GM21367 (cell line): Measurements from ENCODE around the gene HIPK1.

Experiments used
- ATAC-seq: cut with Tn5 transposase; IDR thresholded peaks from one replicate; pipeline ENCODE4 v1.9.1; 2021; ENCODE audit not compliant: unreplicated experiment

HIPK1 gene

DNA sequence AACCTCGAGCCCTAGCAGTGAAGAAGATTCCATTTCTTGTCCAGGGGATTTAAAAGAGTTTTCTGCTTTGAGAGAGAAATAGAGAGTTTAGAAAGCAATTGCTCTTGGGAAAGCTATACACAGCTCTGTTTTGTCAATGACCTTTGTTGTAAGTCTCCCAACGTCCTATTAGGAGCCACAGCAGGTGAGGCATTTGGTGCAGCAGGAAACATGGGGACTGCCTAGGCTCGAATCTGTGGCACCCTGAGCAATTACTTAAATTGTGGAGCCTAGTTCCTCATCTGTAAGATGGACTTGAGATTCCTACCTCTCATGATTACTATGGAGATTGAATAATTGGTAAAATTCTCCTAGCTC lies 15.8 kb upstream of the HIPK1 start:
- ATAC-seq = no peak

DNA sequence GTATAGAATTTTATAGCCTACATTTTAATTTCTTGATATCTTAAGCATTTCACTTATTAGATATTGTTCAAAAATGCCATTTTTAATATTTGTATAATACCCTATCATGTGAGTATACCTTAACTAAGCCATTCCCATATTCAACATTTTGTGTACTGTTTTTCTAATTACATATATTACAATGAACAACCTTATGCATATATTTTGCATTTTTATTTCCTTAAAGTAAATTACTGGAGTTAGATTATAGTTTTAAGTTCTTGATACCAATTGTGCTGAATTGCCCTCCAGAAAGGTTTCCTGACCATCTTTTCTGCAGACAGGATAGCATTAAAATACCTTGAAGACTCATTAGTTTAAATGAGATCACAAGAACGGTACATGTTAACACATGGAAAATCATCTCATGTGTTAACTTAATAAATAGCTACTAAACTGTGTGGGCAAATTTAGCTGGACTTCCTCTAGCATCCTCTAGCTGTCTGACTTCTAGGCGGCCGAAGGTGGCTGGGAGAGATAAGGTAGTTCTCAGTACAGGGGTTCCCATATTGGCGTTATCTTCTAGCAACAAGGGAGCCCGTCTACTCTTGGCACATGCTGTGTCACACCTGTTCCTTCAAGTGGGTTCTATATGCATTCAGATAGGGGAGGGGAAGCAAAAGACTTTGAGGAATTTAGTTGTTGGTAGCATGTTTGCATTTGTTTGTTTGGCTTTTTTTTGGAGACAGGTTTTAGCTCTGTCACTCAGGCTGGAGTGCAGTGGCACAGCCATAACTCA lies 15.0 kb upstream of the HIPK1 start:
- no peak for ATAC-seq

DNA sequence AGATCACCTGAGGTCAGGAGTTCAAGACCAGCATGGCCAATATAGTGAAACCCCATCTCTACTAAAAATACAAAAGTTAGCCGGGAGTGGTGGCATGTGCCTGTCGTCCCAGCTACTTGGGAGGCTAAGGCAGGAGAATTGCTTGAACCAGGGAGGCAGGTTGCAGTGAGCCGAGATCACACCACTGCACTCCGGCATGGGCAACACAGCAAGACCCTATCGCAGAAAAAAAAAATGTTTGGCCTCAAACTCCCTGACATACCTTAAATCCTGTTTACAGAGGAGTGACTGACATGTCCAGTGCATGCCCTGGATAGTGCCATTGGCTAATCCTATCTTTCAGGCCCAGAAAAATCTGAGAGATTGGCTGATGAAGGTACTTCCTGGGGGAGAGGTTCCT lies 12.2 kb upstream of the HIPK1 start:
- ATAC-seq = no peak

DNA sequence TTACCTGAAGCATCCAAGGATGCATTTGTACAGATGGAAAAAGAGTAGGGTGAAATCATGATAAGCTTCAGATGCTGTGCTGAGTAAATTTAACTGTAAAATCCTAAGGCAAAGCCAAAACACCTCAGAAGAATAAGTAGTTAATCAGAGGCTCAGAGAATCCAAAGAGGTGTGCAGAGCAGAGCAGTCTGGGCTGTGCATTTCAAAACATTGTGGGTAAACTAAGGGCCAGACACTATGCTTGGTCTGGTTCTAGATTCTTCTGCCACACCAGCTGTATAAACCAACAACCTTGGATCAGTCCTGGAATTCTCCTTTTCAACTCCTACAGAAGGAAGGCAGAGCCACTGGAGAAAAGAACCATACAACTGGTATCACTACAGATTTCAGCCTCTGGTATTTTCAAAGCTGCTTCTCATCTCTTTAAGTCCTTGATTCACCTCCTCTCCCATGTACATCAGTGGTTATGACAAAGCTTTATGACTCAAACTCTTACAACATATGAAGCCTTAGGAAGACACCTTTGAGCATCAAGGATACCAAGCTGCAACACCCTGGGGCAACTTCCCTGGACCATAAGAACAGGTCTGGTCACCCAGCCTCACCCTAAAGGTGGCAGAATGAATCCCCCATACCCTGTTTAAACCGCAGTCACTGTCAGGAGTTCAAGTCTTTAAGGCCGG lies 11.6 kb upstream of the HIPK1 start:
- ATAC-seq = no peak

DNA sequence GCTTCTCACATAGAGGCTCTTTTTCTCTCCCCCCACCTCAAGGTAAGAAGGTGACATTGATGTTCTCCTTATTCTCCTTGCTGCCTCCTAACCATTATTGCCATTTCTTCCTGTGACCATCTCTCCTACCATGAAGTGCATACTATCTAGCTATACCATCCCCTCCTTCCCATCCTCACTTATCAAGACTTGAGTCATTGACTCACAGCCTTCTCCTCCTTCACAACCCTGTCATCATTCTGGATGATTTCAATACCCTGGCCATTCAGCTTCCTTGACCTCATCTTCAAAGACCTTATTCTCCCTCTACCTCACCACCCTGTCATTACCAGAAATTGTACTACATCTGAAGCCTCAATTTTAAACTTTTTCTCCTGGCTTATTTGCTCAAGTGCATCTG lies 10.9 kb upstream of the HIPK1 start:
- ATAC-seq = no peak

DNA sequence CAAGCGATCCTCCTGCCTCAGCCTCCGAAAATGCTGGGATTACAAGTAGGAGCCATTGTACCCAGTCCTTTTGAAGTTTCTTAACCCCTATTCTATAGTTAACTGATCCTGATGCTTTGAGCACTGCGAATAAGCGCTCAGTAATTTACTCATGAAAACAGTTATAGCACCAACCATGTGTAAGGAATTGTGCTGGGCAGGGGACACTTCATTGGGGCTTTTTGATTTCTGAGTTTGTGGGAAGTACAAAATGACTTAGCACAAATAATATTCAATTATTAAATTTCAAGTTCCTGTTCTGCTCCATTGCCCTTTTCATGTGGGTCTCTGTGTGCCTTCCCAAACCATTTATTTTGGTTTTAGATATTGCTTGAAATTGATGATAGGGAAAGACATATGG lies 6.2 kb upstream of the HIPK1 start:
- ATAC-seq = no peak

DNA sequence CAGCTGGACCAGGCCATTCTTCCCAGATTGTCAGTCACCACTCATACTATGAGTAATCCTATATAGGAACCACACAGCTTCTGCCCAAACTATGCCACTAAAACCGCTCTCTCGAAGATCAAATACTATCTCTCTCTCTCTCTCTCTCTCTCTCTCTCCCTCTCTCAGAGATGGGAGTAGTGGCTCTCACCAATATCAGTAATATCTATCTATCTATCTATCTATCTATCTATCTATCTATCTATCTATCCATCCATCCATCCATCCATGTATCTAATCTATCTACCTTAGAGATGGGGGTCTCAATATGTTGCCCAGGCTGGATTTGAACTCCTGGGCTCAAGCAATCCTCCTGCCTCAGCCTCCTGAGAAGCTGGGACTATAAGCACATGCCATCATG lies 4.7 kb upstream of the HIPK1 start:
- no peak for ATAC-seq

DNA sequence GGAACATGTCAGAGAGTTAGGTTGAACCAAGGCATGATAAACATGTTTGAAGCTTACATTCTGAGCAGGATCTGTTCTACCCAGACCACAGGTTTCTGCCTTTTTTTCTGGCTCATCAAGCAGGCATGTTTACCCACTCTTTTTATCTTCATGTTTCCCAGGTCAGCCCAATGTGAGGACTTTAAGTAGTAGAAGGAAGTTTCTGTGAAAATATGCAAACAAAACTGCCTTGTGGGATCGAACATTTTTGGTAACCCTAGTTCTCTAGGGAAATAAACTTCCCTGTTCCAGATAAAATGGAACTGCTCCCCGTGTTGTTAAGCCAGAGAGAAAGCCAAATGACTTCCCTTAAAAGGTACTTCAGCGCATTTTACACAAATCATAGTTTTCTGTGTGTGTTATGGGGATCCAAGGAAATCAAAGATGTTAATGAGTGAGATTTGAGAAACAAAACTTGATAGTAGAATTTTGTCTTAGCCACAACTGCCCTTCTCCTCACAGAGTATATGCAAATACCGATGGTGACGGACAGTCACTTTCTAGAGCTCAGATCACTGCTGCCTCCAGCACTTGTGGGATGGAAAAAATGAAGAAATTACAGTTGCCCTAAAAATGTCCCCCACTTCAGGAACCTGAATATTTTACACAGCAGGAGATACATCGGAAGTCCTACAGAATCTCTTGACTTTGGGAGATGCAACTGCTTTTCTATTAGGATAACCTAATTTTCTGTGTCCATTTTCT lies 765 bp upstream of the HIPK1 start:
- ATAC-seq = peak; percentile 33

DNA sequence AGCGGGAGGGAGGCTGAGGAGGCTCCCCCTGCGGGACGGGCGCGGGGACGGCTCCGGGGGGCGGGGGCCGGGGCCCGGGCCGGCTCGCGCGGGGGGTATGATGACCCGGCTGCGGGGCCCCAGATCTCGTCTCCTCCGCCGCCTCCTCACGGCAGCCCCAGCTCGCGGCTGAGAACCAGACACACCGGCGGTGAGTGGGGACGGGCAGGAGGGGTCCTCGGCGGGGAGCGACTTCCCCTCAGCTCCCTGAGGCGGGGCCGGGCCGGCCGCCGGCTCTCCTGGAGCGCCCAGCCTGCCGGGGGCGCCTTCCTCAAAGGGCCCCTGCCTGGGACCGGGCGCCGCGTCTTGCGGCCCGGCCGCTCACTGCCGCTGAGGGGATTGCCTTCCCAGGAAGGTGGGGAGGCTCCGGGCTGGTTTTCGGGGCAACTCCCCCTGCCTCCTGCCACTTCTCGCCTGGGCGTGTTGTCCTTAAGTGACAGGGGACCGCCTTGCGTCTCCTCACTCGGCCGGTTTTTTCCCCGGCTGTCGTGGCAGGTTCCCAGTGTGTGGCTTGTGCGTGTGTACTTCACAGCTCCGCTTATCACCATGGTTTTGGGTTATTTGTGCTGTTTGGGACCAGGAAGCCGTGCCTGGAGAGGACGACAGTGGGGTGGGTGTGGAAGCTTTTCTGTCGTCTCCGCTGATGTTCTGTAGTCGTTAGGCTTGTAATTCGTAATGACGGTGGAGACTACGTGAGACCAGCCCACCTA lies 800 bp downstream of the HIPK1 start:
- peak; percentile 23 for ATAC-seq

DNA sequence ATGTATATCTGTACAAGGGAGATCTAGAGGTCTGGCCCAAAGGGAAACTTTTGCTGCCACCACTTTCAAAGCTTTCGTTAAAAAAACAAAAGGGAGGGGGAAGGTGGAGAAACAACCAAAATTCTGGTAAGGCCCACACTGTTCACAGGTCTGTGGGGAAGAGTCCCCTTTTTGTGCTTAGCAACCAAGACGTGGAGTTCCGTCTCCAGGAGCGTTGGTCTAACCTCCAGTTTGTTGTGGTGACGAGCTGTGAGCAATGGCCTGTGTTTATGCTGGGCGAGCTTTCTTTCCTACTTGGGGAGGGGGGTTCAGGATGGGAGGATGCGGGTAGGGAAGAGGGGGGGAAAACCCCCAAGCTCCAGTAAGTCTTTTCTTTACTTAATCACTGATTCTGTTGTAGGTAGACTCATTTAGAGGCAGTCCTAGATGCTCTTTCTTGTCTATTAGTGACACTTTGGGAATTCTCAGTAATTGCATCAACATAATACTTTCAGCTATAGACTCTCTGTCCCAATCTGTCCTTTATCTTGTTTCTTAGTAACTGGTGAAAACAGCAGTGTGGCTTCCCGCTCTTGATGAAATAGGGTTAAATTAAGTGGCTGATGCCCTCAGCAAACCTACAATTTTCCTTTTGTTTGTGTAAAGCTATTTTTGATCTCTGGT lies 1.5 kb downstream of the HIPK1 start:
- ATAC-seq = peak; percentile 31

DNA sequence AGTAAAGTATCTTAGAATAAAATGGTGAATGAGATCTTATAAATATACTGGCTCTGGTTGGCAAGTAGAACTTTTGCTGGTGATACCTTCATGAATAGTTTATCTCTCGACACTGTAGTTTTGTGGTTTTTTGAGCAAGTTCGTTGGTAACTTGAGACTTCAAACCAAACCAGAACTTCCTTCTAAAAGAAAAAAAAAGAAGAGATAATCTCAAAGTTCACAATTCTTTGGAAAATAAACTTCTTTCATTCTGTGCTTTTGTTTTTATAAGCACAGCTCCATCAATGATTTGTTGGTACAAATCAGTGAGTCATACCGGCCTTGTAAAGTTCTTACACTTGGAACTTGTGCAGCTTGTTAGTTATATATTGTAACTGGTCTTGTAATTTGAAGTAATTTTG lies 2.3 kb downstream of the HIPK1 start:
- ATAC-seq = no peak

DNA sequence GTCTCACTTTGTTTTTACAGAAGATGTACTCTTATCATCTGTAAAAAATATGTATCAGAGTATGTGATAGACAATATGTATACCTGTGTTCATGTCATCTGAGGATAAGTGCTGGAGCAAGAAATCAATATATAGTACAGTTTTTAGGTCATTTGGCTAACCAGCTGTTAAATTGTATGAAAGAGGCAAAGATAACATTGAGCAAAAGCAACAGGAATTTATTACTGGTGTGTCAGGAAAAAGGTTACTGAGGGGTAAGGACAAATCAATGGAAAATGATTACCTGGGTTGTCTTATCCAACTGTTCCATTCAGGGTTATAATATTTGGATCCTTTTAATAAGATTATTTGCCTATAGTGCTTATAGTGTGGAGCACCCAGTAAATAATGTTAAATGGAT lies 4.9 kb downstream of the HIPK1 start:
- ATAC-seq = no peak

DNA sequence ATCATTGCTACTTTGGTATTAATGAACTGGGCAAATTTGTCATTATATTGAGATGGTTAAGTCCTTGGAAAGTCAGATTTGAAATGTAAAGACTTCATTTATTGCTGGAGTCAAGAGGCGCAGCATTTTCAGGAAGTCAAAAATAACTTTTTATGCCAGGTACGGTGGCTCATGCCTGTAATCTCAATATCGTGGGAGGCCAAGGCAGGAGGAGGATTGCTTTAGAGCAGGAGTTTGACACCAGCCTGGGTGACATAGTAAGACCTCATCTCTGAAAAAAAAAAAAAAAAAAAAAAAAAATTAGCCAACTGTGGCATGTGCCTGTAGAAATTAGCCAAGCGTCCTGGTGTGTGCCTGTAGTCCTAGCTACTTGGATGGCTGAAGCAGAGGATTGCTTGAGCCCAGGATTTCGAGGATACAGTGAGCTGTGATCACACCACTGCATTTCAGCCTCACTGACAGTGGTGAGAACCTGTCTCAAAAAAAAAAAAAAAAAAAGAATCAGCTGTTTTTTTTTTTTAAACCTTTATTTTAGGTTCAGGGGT lies 5.5 kb downstream of the HIPK1 start:
- no peak for ATAC-seq

DNA sequence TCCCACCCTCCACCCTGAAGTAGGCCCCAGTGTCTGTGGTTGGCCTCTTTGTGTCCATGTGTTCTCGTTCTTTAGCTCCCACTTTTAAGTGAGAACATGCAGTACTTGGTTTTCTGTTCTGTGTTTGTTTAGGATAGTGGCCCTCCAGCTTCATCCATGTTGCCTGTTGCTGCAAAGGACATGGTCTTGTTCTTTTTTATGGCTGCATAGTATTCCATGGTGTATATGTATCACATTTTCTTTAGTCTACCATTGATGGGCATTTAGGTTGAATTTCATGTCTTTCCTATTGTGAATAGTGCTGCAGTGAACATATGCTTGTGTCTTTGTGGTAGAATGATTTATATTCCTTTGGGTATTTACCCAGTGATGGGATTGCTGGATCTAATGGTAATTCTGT lies 6.1 kb downstream of the HIPK1 start:
- no peak for ATAC-seq

DNA sequence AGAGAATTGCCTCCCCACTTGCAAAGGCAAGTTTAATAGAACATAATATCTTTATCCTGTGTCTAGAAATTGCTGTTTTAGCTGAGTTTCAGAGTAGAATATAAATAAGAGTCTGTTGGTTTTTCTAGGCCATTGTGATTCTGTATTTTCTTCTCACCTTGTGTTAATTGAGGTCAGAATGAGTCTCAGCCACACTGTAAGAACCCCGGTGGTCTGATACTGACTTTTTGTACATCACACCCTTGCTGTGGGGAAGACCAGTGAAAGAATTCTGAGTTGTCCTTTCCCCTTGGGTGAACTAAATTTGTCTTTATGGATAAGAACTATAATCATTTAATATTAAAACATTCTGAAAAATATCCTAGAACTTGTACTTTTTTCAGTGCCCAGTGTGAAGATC lies 6.8 kb downstream of the HIPK1 start:
- ATAC-seq = no peak

DNA sequence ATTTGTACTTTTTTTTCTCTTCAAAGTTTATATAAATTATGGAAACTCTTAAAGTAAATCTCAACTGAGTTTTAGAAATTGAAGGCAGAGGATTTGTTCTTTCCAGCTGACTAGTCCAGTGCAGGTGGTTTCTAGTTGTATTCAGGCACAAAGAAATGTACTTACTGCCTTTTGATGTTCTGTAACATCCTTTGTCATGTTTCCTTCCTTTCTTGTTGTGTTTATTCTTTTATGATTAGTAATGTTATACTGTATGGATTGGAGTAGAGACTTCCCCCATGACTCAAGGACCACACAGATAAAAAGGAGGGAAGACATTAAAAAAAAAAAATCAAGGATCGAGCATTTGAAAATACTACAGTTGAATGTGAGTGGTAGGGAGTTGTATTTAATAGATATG lies 8.0 kb downstream of the HIPK1 start:
- no peak for ATAC-seq

DNA sequence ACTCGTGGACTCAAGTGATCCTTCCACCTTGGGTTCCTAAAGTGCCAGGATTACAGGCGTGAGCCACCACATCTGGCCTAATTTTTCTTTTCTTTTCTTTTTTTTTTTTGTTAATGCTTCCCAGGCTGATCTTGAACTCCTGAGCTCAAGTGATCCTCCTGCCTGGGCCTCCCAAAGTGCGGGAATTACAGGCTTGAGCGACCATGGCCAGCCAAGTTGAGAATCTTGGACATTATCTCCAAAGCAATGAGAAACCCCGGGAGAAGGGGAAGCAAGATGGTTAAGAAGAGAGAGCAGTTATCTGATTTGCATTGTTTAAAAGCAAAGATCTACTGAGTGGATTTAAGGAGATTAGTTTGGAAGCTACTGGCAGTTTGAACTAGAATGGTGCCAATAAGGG lies 9.1 kb downstream of the HIPK1 start:
- no peak for ATAC-seq

DNA sequence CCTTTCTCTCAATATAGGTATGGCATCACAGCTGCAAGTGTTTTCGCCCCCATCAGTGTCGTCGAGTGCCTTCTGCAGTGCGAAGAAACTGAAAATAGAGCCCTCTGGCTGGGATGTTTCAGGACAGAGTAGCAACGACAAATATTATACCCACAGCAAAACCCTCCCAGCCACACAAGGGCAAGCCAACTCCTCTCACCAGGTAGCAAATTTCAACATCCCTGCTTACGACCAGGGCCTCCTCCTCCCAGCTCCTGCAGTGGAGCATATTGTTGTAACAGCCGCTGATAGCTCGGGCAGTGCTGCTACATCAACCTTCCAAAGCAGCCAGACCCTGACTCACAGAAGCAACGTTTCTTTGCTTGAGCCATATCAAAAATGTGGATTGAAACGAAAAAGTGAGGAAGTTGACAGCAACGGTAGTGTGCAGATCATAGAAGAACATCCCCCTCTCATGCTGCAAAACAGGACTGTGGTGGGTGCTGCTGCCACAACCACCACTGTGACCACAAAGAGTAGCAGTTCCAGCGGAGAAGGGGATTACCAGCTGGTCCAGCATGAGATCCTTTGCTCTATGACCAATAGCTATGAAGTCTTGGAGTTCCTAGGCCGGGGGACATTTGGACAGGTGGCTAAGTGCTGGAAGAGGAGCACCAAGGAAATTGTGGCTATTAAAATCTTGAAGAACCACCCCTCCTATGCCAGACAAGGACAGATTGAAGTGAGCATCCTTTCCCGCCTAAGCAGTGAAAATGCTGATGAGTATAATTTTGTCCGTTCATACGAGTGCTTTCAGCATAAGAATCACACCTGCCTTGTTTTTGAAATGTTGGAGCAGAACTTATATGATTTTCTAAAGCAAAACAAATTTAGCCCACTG lies 11.5 kb downstream of the HIPK1 start:
- ATAC-seq = no peak

DNA sequence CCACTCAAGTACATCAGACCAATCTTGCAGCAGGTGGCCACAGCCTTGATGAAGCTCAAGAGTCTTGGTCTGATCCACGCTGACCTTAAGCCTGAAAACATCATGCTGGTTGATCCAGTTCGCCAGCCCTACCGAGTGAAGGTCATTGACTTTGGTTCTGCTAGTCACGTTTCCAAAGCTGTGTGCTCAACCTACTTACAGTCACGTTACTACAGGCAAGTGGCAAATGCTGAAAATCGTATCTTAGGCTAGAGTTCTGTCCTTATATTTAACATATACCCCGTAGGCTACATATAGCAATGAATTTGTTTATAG lies 12.1 kb downstream of the HIPK1 start:
- ATAC-seq = no peak

DNA sequence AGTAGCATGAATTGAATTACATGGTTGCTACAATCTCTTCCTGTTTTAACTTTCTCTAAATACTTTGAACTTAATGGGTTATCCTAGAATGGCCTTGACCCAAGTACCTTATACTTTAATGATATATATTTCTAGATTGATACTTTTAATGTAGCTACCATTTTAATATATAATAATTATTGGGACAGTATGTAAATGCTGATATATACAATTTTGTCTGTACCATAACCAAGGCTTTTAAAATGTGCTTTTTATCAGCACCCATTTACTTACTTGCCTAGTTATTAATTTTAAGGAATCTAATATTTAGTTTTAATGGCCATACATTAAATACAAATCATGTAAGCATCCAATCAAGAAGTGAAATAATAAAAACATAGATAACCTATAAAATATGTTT lies 13.4 kb downstream of the HIPK1 start:
- ATAC-seq = no peak
